ENCODE measurements around the gene RAPGEF1.
A peak's percentile ranks its signal among the peaks of the same experiment; 100 is the strongest.

The RAPGEF1 gene

GRCh38 chr9:131534721-131535237 lies 205.1 kb downstream of the RAPGEF1 start:
- H3K4me3 ChIP-seq (ENCODE audit: control insufficient read depth, low read depth, low read length): no peak overlapping the region
- no peak for DNase-seq (ENCODE audit: low read depth)
- no peak for TF ChIP-seq CTCF (conservative IDR thresholded peaks at IDR 0.05; ENCODE audit: control insufficient read depth, insufficient read depth, low read depth, low read length)

GRCh38 chr9:131530920-131531832 lies 208.7 kb downstream of the RAPGEF1 start, which contains the start of gene UCK1:
Gene UCK1 (minus strand): TSS chr9:131531263. CDS start chr9:131531174, 89 bp downstream.
- no peak for TF ChIP-seq CTCF (conservative IDR thresholded peaks at IDR 0.05; ENCODE audit: control insufficient read depth, insufficient read depth, low read depth, low read length)
- H3K4me3 ChIP-seq (ENCODE audit: control insufficient read depth, low read depth, low read length): peak within 1 kb of the TSS; percentile 69
- DNase-seq (ENCODE audit: low read depth): peak; percentile 62

GRCh38 chr9:131530546-131530919 lies 209.3 kb downstream of the RAPGEF1 start:
- DNase-seq (ENCODE audit: low read depth): peak; percentile 18
- TF ChIP-seq CTCF (conservative IDR thresholded peaks at IDR 0.05; ENCODE audit: control insufficient read depth, insufficient read depth, low read depth, low read length): no peak
- H3K4me3 ChIP-seq (ENCODE audit: control insufficient read depth, low read depth, low read length): peak overlapping the region; percentile 69

GRCh38 chr9:131529597-131530545 lies 210.0 kb downstream of the RAPGEF1 start:
- H3K4me3 ChIP-seq (ENCODE audit: control insufficient read depth, low read depth, low read length): peak overlapping the region; percentile 69

GRCh38 chr9:131528886-131529505 lies 210.9 kb downstream of the RAPGEF1 start:
- DNase-seq (ENCODE audit: low read depth): no peak
- no peak for TF ChIP-seq CTCF (conservative IDR thresholded peaks at IDR 0.05; ENCODE audit: control insufficient read depth, insufficient read depth, low read depth, low read length)
- no peak overlapping the region for H3K4me3 ChIP-seq (ENCODE audit: control insufficient read depth, low read depth, low read length)

More at GRCh38 chr9:131529597-131530545, 210.0 kb downstream of the RAPGEF1 start:
- no peak for DNase-seq (ENCODE audit: low read depth)
- TF ChIP-seq CTCF (conservative IDR thresholded peaks at IDR 0.05; ENCODE audit: control insufficient read depth, insufficient read depth, low read depth, low read length): no peak

GRCh38 chr9:131528186-131528585 lies 211.7 kb downstream of the RAPGEF1 start:
- no peak for DNase-seq (ENCODE audit: low read depth)
- H3K4me3 ChIP-seq (ENCODE audit: control insufficient read depth, low read depth, low read length): no peak overlapping the region
- no peak for TF ChIP-seq CTCF (conservative IDR thresholded peaks at IDR 0.05; ENCODE audit: control insufficient read depth, insufficient read depth, low read depth, low read length)
